SU-DHL-6 (cell line): ENCODE measurements around the gene REXO4.

Source experiments
- CTCF ChIP-seq: fragments of 200-600 bp; sonication (generic); IDR thresholded peaks from one replicate; pipeline ENCODE4 v1.5.1; 2017; ENCODE audit warnings: antibody characterized with exemption, mild to moderate bottlenecking, low read length, moderate library complexity; ENCODE audit not compliant: insufficient read depth, poor library complexity, severe bottlenecking
- EZH2phosphoT487 ChIP-seq: fragments of 200-600 bp; sonication (generic), shearing (Covaris generic); conservative IDR thresholded peaks from 2 replicates; pipeline ENCODE4 v1.6.1; 2018; ENCODE audit warnings: mild to moderate bottlenecking, antibody characterized with exemption, low read length, moderate library complexity, mixed read lengths

GRCh38 chr9:133397370-133397769 is 20.4 kb downstream of the REXO4 start:
- TF ChIP-seq CTCF (no peak), EZH2phosphoT487 (no peak)
